ENCODE data around the gene KLHDC7A.

Gene KLHDC7A

DNA sequence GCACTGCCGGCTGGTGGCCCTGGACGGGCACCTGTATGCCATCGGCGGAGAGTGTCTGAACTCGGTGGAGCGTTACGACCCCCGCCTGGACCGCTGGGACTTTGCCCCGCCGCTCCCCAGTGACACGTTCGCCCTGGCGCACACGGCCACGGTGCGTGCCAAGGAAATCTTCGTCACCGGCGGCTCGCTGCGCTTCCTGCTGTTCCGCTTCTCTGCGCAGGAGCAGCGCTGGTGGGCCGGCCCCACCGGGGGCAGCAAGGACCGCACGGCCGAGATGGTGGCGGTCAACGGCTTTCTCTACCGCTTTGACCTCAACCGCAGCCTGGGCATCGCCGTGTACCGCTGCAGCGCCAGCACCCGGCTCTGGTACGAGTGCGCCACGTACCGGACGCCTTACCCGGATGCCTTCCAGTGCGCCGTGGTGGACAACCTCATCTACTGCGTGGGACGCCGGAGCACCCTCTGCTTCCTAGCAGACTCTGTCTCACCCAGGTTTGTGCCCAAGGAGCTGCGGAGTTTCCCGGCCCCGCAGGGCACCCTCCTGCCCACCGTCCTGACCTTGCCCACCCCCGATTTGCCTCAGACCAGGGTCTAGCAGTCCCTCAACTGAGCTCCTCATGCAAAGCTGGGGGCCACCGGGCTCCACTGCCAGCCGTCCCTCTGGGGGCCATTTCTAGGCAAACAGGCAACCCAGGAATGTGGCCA, 2.1 kb downstream of the KLHDC7A start:
- in situ Hi-C loops (cut with MboI; ENCODE audit: low sequenced_read_pairs, unreplicated experiment) = no loop called here
- no peak for DNase-seq (ENCODE audit: low spot score)
- TF ChIP-seq, protein P1, sequence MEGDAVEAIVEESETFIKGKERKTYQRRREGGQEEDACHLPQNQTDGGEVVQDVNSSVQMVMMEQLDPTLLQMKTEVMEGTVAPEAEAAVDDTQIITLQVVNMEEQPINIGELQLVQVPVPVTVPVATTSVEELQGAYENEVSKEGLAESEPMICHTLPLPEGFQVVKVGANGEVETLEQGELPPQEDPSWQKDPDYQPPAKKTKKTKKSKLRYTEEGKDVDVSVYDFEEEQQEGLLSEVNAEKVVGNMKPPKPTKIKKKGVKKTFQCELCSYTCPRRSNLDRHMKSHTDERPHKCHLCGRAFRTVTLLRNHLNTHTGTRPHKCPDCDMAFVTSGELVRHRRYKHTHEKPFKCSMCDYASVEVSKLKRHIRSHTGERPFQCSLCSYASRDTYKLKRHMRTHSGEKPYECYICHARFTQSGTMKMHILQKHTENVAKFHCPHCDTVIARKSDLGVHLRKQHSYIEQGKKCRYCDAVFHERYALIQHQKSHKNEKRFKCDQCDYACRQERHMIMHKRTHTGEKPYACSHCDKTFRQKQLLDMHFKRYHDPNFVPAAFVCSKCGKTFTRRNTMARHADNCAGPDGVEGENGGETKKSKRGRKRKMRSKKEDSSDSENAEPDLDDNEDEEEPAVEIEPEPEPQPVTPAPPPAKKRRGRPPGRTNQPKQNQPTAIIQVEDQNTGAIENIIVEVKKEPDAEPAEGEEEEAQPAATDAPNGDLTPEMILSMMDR (IDR thresholded peaks at IDR 0.05; ENCODE audit: borderline replicate concordance, control extremely low read depth, extremely low read depth, insufficient read depth, missing control alignments) = no peak

DNA sequence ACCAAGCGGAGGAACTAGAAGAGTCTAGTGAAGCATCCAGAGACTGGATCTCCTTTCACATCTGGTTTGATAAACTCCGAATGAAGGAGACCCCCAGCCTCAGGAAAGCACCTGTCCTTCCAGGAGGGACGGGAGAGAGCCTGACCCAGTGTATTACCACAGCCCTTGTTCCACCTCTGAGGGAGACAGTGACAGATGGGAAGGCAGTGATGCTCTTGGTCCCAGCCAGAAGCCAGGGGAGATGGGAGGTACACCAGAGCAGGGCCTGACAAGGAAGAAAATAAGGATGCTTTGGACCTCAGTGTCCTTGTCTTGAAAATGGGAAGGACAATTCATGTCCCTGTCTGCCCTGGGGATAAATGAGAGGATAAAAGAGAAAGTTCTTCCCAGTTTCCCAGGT, 3.5 kb downstream of the KLHDC7A start:
- DNase-seq (ENCODE audit: low spot score) = no peak
- in situ Hi-C loops (cut with MboI; ENCODE audit: low sequenced_read_pairs, unreplicated experiment) = no loop called here
- TF ChIP-seq, protein P1 (IDR thresholded peaks at IDR 0.05; ENCODE audit: borderline replicate concordance, control extremely low read depth, extremely low read depth, insufficient read depth, missing control alignments) = no peak

DNA sequence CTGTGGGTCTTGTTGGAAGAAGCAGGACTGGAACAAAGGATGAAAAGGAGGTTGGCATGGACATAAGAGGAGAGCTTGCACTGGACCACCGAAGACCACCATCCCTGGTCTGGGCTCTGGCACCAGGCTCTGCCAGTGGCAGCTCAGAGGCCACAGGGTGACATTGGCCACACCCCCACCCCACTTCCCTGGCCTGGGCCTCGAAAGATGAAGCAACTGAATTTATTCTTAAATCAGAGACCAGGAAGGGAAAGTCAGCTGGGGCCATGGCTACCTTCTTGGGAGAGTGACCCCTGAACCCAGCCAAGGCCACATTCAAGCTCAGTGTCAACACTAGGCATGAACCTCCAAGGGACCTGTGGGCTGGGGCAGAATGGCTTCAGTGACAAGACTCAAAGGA, 4.0 kb downstream of the KLHDC7A start:
- in situ Hi-C loops (cut with MboI; ENCODE audit: low sequenced_read_pairs, unreplicated experiment) = no loop called here
- DNase-seq (ENCODE audit: low spot score) = no peak
- TF ChIP-seq, protein P1 (IDR thresholded peaks at IDR 0.05; ENCODE audit: borderline replicate concordance, control extremely low read depth, extremely low read depth, insufficient read depth, missing control alignments) = no peak

DNA sequence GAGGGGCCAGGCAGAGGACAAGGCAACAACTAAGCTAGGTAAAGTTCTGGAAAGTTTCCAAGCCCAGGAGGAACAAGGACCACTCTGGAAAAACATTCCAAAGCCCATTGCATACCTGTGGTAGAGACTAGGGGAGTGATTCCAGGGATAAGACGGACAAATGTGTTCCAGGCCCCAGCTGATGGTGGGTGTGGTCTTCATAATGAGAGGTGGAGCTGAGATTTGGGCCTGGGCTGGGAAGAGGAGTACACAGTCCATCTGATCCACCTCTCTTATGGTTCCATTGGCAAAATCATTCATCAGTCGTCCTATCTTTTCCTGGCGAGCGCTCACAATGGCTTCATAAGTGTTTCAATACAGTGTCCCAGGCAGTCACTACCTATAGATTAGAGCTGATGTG, 4.5 kb downstream of the KLHDC7A start:
- TF ChIP-seq, protein P1 (IDR thresholded peaks at IDR 0.05; ENCODE audit: borderline replicate concordance, control extremely low read depth, extremely low read depth, insufficient read depth, missing control alignments) = no peak
- in situ Hi-C loops (cut with MboI; ENCODE audit: low sequenced_read_pairs, unreplicated experiment) = no loop called here
- DNase-seq (ENCODE audit: low spot score) = no peak

DNA sequence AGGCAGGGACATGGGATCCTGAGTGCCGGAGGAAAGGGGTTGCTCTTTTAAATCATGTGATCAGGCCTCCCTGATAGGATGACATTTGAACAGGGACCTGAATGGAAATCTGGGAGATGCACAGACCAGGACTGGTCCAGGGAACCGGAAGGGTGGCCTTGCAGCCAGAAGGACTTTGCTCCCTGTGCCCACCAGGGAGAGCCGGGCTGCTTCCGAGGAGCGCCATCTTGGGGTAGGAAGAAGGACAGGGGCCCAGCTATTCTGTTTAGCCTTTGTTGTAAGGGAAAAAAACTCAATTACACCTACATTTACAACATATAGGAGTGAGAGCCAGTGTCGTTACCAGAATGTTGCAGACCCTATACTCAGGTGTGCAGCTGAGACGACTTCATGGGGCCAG, 5.5 kb downstream of the KLHDC7A start:
- in situ Hi-C loops (cut with MboI; ENCODE audit: low sequenced_read_pairs, unreplicated experiment) = no loop called here
- TF ChIP-seq, protein P1 (IDR thresholded peaks at IDR 0.05; ENCODE audit: borderline replicate concordance, control extremely low read depth, extremely low read depth, insufficient read depth, missing control alignments) = no peak
- no peak for DNase-seq (ENCODE audit: low spot score)

DNA sequence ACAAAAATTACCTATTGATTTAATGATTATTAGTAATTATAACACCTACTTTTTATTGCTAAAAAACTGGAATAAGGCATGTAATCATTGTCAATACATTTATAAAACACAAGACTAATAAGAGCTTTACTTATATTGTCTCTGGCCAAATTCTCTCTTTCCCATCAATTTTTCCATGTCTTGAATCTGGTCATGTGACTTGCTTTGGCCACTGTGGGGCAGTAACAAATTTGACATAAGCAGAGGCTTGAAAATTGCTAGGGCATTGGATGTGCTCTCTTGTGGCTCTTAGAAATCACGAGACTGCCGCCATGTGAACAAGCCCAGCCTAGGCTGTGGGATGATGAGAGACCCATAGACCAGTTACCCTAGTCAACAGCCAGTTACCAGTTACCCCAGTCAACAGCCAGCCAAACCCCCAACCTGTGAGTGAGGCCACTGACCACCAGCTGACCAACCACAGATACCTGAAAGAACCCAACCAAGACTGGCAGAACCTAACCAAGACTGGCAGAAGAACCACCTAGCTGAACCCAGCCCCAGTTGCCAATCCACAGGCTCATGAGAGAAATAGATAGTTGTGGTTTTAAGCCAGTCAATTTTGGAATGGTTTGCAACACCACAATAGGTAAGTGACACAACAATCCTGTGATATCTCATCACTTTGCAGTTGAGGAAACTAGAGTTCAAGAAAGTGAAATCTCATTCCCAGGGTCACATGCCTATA, 8.8 kb downstream of the KLHDC7A start:
- no peak for DNase-seq (ENCODE audit: low spot score)
- in situ Hi-C loops (cut with MboI; ENCODE audit: low sequenced_read_pairs, unreplicated experiment) = no loop called here
- TF ChIP-seq, protein P1 (IDR thresholded peaks at IDR 0.05; ENCODE audit: borderline replicate concordance, control extremely low read depth, extremely low read depth, insufficient read depth, missing control alignments) = no peak

All from GM13976 (cell line).